Osteoblast (primary cell): ENCODE measurements around the gene ALDOC. TPM values are rescaled to one million over a fixed set of nuclear protein-coding genes. Genes with fewer than 3 reads are reported as not detected.

Experiments used
- DNase-seq: peaks from one replicate; pipeline ENCODE4 v3.0.0; 2011; ENCODE audit warnings: low spot score, mixed read lengths; ENCODE audit not compliant: insufficient read length; ENCODE audit errors: missing footprints
- H2AFZ ChIP-seq: 2 replicates; pipeline ENCODE4 v1.6.0; 2011; ENCODE audit warnings: mild to moderate bottlenecking, low read length
- H3K27ac ChIP-seq: 2 replicates; pipeline ENCODE4 v1.5.1; 2011; ENCODE audit warnings: mild to moderate bottlenecking, low read depth, low read length, moderate library complexity
- H3K27me3 ChIP-seq: 2 replicates; pipeline ENCODE4 v1.6.0; 2012; ENCODE audit warnings: mild to moderate bottlenecking, control low read depth, inconsistent platforms, low read length, moderate library complexity; ENCODE audit not compliant: insufficient read depth
- H3K36me3 ChIP-seq: 2 replicates; pipeline ENCODE4 v1.5.1; 2011; ENCODE audit warnings: mild to moderate bottlenecking, low read length, control low read depth, moderate library complexity; ENCODE audit not compliant: insufficient read depth
- H3K4me1 ChIP-seq: 2 replicates; pipeline ENCODE4 v1.5.1; 2011; ENCODE audit warnings: mild to moderate bottlenecking, low read length, control low read depth, moderate library complexity; ENCODE audit not compliant: insufficient read depth
- H3K4me2 ChIP-seq: 2 replicates; pipeline ENCODE4 v1.6.0; 2011; ENCODE audit warnings: mild to moderate bottlenecking, low read length; ENCODE audit not compliant: insufficient read depth
- H3K4me3 ChIP-seq: fragments of 200-600 bp; sonication (generic); 3 replicates; pipeline ENCODE4 v1.5.1; 2012; ENCODE audit warnings: mild to moderate bottlenecking, low read length, inconsistent platforms; ENCODE audit not compliant: insufficient read depth
- H3K79me2 ChIP-seq: 2 replicates; pipeline ENCODE4 v1.6.0; 2012; ENCODE audit warnings: mild to moderate bottlenecking, low read length, control low read depth, inconsistent platforms; ENCODE audit not compliant: insufficient read depth
- H3K9me3 ChIP-seq: 2 replicates; pipeline ENCODE4 v1.5.1; 2011; ENCODE audit warnings: low read depth, low read length, control low read depth
- H4K20me1 ChIP-seq: 2 replicates; pipeline ENCODE4 v1.6.0; 2012; ENCODE audit warnings: mild to moderate bottlenecking, low read length, control low read depth; ENCODE audit not compliant: insufficient read depth
- CTCF ChIP-seq: IDR thresholded peaks from 2 replicates; pipeline ENCODE4 v1.5.1; 2011; ENCODE audit warnings: mild to moderate bottlenecking, low read depth, low read length, moderate library complexity; ENCODE audit errors: extremely low read depth
- total RNA-seq: library from RNA; depleted of rRNA; stranded (reverse); fragments of >200 nt; gene quantifications from 2 replicates; pipeline ENCODE4 v1.2.3, GENCODE V29; 2012

Gene ALDOC
- total RNA-seq, 1 donor = 17.0 TPM

GRCh38 chr17:28582513-28582912, 5.8 kb upstream of the ALDOC start:
- no peak for TF ChIP-seq CTCF

GRCh38 chr17:28580959-28581358, 4.3 kb upstream of the ALDOC start:
- H3K27ac ChIP-seq = no peak overlapping the region
- H3K4me2 ChIP-seq = no peak overlapping the region
- no peak for TF ChIP-seq CTCF
- H3K4me3 ChIP-seq = no peak overlapping the region
- peaks cover 71% of the 10 kb centered on the region for H3K36me3 ChIP-seq
- no peaks in the 10 kb centered on the region for H3K27me3 ChIP-seq
- H3K79me2 ChIP-seq = no peaks in the 10 kb centered on the region
- H4K20me1 ChIP-seq = no peaks in the 10 kb centered on the region
- no peak for DNase-seq
- H3K9me3 ChIP-seq = no peaks in the 10 kb centered on the region
- peaks cover 4% of the 10 kb centered on the region for H3K4me1 ChIP-seq
- H2AFZ ChIP-seq = no peak overlapping the region

More at GRCh38 chr17:28582513-28582912, 5.8 kb upstream of the ALDOC start:
- Histone ChIP-seq H2AFZ (no peak overlapping the region), H3K36me3 (peaks cover 72% of the 10 kb centered on the region), H3K27ac (no peak overlapping the region), H3K4me2 (no peak overlapping the region), H3K79me2 (no peaks in the 10 kb centered on the region), H4K20me1 (no peaks in the 10 kb centered on the region), H3K9me3 (no peaks in the 10 kb centered on the region), H3K4me3 (no peak overlapping the region), H3K4me1 (no peaks in the 10 kb centered on the region), H3K27me3 (no peaks in the 10 kb centered on the region)
- no peak for DNase-seq

- peaks cover 3% of the 10 kb centered on the region for H4K20me1 ChIP-seq
- H3K27ac ChIP-seq = no peak overlapping the region
- no peaks in the 10 kb centered on the region for H3K79me2 ChIP-seq
- no peak for DNase-seq
- H3K4me3 ChIP-seq = no peak overlapping the region
- no peaks in the 10 kb centered on the region for H3K9me3 ChIP-seq
- H3K4me1 ChIP-seq = peaks cover 4% of the 10 kb centered on the region
- no peaks in the 10 kb centered on the region for H3K27me3 ChIP-seq
- no peak overlapping the region for H3K4me2 ChIP-seq
- no peak for TF ChIP-seq CTCF
- H3K36me3 ChIP-seq = peaks cover 57% of the 10 kb centered on the region
- H2AFZ ChIP-seq = no peak overlapping the region
These were observed 2.8 kb upstream of the ALDOC start for GRCh38 chr17:28579526-28579925.

- Histone ChIP-seq H3K4me1 (peaks cover 4% of the 10 kb centered on the region), H2AFZ (no peak overlapping the region), H3K27me3 (no peaks in the 10 kb centered on the region), H3K9me3 (no peaks in the 10 kb centered on the region), H3K27ac (no peak overlapping the region), H3K4me2 (no peak overlapping the region), H3K79me2 (no peaks in the 10 kb centered on the region), H4K20me1 (peaks cover 3% of the 10 kb centered on the region), H3K36me3 (peaks cover 51% of the 10 kb centered on the region), H3K4me3 (no peak overlapping the region)
- no peak for TF ChIP-seq CTCF
- DNase-seq = no peak
These were observed 1.8 kb upstream of the ALDOC start for GRCh38 chr17:28578246-28579195.
